HUES6 (cell line): ENCODE data around the gene ABCA4.
A peak's percentile ranks its signal among the peaks of the same experiment; 100 is the strongest.

Source experiments
- H3K27ac ChIP-seq: 2 replicates; pipeline ENCODE4 v1.7.0; 2013; ENCODE audit warnings: low read depth, mild to moderate bottlenecking, low read length, inconsistent platforms
- H3K27me3 ChIP-seq: 2 replicates; pipeline ENCODE4 v1.6.1; 2013; ENCODE audit warnings: low read length; ENCODE audit not compliant: control insufficient read depth, insufficient read depth
- H3K36me3 ChIP-seq: 2 replicates; pipeline ENCODE4 v1.6.1; 2013; ENCODE audit warnings: low read length; ENCODE audit not compliant: control insufficient read depth, insufficient read depth
- H3K4me1 ChIP-seq: 2 replicates; pipeline ENCODE4 v1.6.1; 2013; ENCODE audit warnings: low read length; ENCODE audit not compliant: control insufficient read depth, insufficient read depth
- H3K4me3 ChIP-seq: 2 replicates; pipeline ENCODE4 v1.5.1; 2013; ENCODE audit warnings: low read depth, low read length
- H3K9ac ChIP-seq: one replicate; pipeline ENCODE4 v1.6.1; 2013; ENCODE audit warnings: mild to moderate bottlenecking, low read length
- H3K9me3 ChIP-seq: 2 replicates; pipeline ENCODE4 v1.6.1; 2013; ENCODE audit warnings: low read depth, low read length; ENCODE audit not compliant: control insufficient read depth, insufficient read depth

The ABCA4 gene

DNA sequence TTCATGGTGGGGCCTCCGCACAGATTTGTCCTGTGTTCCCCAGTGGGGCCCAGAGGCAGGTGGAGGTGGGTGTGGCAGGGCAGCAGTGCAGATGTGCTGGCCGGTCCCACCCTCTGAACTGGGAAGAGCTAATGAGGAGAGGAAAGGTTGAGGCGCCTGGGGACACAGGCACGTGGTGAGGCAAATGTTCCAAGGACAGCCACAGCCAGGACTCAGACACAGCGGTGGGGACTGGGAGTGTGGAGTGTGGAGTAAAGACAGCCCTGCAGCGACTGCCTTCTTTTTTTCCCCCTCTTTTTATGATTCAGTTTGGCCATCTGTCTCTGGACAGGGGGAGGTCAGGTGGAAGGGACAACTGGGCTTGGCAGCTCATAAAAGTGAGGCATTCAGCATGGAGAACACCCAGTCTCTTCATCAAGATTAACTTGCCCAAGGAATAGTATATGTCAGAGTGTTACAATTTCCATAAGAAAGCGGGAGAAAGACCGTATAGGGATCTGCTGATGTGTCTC is 107.5 kb downstream of the ABCA4 start:
- no peak overlapping the region for H3K27ac ChIP-seq

GRCh38 chr1:94012708-94013366 is 108.1 kb downstream of the ABCA4 start:
- no peaks in the 10 kb centered on the region for H3K9me3 ChIP-seq
- H3K36me3 ChIP-seq, result no peaks in the 10 kb centered on the region
- peaks cover 8% of the 10 kb centered on the region for H3K27me3 ChIP-seq
- no peak overlapping the region for H3K27ac ChIP-seq
- peaks cover 28% of the 10 kb centered on the region for H3K4me1 ChIP-seq
- peak overlapping the region; percentile 18; the same call in 1 of the 2 replicates for H3K4me3 ChIP-seq
- no peak overlapping the region for H3K9ac ChIP-seq

More for the DNA sequence above, 107.5 kb downstream of the ABCA4 start:
- no peaks in the 10 kb centered on the region for H3K36me3 ChIP-seq
- peaks cover 28% of the 10 kb centered on the region for H3K4me1 ChIP-seq
- H3K4me3 ChIP-seq, result peak overlapping the region; percentile 18; the same call in 1 of the 2 replicates
- no peak overlapping the region for H3K9ac ChIP-seq
- H3K27me3 ChIP-seq, result peaks cover 8% of the 10 kb centered on the region
- no peaks in the 10 kb centered on the region for H3K9me3 ChIP-seq

DNA sequence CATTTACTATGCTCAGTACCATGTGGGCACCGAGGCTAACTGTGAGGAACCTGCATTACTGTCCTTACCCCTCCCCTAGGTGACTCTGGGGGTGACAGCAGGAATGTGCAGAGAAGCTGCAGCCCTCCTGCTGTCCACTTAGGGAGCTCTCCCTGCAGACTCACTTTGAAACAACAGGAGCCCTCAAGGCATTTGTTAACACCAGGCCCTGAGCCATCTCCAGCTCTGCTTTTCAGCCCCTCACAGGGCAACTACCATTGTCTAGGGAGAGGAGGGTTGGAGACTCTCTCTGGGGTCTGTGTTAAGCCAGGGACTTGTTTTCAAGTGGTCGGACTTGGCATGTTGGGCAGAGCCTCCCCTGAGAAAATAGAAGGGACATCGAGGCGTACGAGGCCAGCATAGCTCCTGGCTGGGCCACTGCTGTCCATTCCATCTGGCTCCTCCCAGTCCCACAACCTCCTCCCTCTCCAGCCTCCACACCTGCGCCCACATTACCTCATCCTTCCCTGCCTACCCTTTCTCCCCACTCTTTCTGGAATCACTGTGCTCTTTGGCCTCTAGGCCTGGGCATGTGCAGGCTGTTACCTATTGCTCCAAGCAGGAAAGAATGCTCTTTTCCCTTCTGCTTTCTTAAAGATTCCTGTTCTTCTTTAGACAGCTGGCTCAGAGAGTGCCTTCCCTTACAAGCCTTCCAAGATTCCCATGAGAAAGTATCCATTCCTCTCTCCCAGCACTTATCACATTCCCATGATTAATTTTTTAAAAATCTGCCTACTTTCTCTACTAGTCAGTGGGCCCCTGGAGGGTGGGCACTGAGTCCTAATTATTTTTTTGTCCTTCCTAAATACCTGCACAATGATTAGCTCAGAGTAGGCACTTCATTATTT is 109.0 kb downstream of the ABCA4 start:
- Histone ChIP-seq H3K9me3 (no peaks in the 10 kb centered on the region), H3K9ac (no peak overlapping the region), H3K36me3 (no peaks in the 10 kb centered on the region), H3K4me1 (peaks cover 28% of the 10 kb centered on the region), H3K4me3 (no peak overlapping the region), H3K27ac (no peak overlapping the region), H3K27me3 (peaks cover 8% of the 10 kb centered on the region)

- Histone ChIP-seq H3K36me3 (no peaks in the 10 kb centered on the region), H3K9ac (no peak overlapping the region), H3K9me3 (no peaks in the 10 kb centered on the region), H3K4me1 (peaks cover 28% of the 10 kb centered on the region), H3K27ac (no peak overlapping the region), H3K27me3 (peaks cover 8% of the 10 kb centered on the region), H3K4me3 (no peak overlapping the region)
Observed at GRCh38 chr1:94011129-94011528, 109.8 kb downstream of the ABCA4 start.

- Histone ChIP-seq H3K27ac (no peak overlapping the region), H3K9ac (no peak overlapping the region), H3K4me1 (peaks cover 27% of the 10 kb centered on the region), H3K36me3 (no peaks in the 10 kb centered on the region), H3K27me3 (peaks cover 8% of the 10 kb centered on the region), H3K9me3 (no peaks in the 10 kb centered on the region), H3K4me3 (no peak overlapping the region)
Observed at GRCh38 chr1:94009304-94009703, 111.6 kb downstream of the ABCA4 start.

- no peaks in the 10 kb centered on the region; the same call in 1 of the 2 replicates for H3K27me3 ChIP-seq
- H3K27ac ChIP-seq, result no peak overlapping the region
- no peaks in the 10 kb centered on the region for H3K36me3 ChIP-seq
- H3K9ac ChIP-seq, result no peak overlapping the region
- no peak overlapping the region for H3K4me3 ChIP-seq
- no peaks in the 10 kb centered on the region for H3K9me3 ChIP-seq
- H3K4me1 ChIP-seq, result no peaks in the 10 kb centered on the region
Observed at GRCh38 chr1:94006604-94007003, 114.3 kb downstream of the ABCA4 start.

DNA sequence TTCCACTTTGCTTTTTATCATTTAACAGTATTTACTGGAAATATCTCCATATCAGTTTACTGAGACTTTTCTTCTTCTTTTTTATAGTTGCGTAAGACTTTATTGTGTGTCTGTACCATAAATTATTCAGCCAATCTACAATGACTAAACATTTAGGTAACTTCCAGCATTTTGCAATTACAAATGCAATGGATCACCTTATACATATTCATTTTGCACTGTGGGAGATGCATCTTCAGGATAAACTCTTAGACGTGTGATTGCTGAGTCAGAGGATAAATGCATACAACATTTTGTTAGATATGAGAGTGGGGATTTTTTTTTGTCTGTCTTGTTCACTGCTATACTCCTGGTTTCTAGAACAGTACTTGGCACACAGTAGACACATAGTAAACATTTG is 116.0 kb downstream of the ABCA4 start:
- H3K27ac ChIP-seq, result no peak overlapping the region
- H3K4me1 ChIP-seq, result no peaks in the 10 kb centered on the region
- no peak overlapping the region for H3K4me3 ChIP-seq
- H3K27me3 ChIP-seq, result no peaks in the 10 kb centered on the region; the same call in 1 of the 2 replicates
- no peaks in the 10 kb centered on the region for H3K36me3 ChIP-seq
- H3K9me3 ChIP-seq, result no peaks in the 10 kb centered on the region
- no peak overlapping the region for H3K9ac ChIP-seq

GRCh38 chr1:94002046-94002787 is 118.7 kb downstream of the ABCA4 start:
- H3K4me1 ChIP-seq, result no peaks in the 10 kb centered on the region
- no peak overlapping the region for H3K4me3 ChIP-seq
- H3K27ac ChIP-seq, result no peak overlapping the region
- H3K9ac ChIP-seq, result no peak overlapping the region
- H3K9me3 ChIP-seq, result no peaks in the 10 kb centered on the region
- H3K36me3 ChIP-seq, result no peaks in the 10 kb centered on the region
- no peaks in the 10 kb centered on the region for H3K27me3 ChIP-seq

GRCh38 chr1:94001397-94002045 is 119.4 kb downstream of the ABCA4 start:
- H3K4me3 ChIP-seq, result no peak overlapping the region
- H3K36me3 ChIP-seq, result no peaks in the 10 kb centered on the region

DNA sequence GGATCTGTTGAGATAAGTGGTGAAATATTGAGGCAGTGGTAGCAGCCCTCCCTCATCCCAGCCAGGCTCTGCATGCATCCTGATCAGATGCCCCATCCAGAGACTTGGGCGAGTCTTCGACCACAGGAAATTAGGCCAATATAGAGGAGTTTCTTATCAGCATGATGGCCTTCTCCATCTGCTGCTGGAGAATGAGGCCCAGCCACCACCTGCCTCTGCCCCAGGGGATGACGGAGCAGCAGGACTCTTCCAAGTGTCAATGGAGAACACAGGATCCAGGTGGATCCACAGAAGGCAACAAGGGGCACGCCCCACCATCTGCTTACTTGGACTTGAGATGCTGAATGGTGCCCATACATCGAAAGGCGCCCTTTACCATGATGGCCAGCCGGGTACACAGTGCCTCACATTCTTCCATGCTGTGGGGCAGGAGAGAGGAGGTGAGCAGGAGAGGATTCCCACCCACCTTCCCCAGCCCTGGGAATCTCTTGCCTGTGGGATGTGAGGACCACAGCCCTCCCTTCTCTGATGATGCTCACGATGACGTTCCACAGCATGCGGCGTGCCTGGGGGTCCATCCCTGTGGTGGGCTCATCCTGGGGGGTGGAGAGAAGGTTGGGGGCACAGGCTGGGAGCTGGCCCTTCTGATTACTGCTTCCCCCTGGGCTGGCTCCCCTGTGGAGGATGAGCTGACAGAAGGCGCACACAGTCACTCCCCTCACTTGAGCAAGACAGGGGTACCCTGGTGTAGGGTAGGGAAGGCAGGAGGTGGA is 120.3 kb downstream of the ABCA4 start:
- Histone ChIP-seq H3K36me3 (no peaks in the 10 kb centered on the region), H3K9me3 (no peaks in the 10 kb centered on the region), H3K27me3 (no peaks in the 10 kb centered on the region), H3K4me3 (no peak overlapping the region), H3K27ac (no peak overlapping the region), H3K9ac (no peak overlapping the region), H3K4me1 (no peaks in the 10 kb centered on the region)

More at GRCh38 chr1:94001397-94002045, 119.4 kb downstream of the ABCA4 start:
- Histone ChIP-seq H3K9me3 (no peaks in the 10 kb centered on the region), H3K27me3 (no peaks in the 10 kb centered on the region), H3K9ac (no peak overlapping the region), H3K27ac (no peak overlapping the region), H3K4me1 (no peaks in the 10 kb centered on the region)
